B cell (primary cell): Measurements from ENCODE around the gene LASP1. TPM values are rescaled to one million over a fixed set of nuclear protein-coding genes. Genes with fewer than 3 reads are reported as not detected.

Source experiments
- ATAC-seq: fragments of 200-7000 bp; cut with Tn5 transposase; one replicate; pipeline ENCODE4 v1.10.0; 2021; ENCODE audit warnings: low read depth, mild to moderate bottlenecking, moderate number of reproducible peaks, moderate library complexity
- CTCF ChIA-PET: fragments of 350-600 bp; sonication (Branson Sonifier 250); formaldehyde crosslinking; loops from one replicate; lab custom pipeline; 2021; ENCODE audit warnings: antibody characterized with exemption, inconsistent platforms; lab: Charles Lee
- POLR2A ChIA-PET: fragments of 350-600 bp; sonication (Branson Sonifier 250); formaldehyde crosslinking; loops from one replicate; lab custom pipeline; 2021; ENCODE audit warnings: antibody characterized with exemption; lab: Charles Lee
- DNase-seq: peaks from one replicate; pipeline ENCODE4 v3.0.0; 2013
- H2AFZ ChIP-seq: 2 replicates; pipeline ENCODE4 v1.6.1; 2012; ENCODE audit warnings: mild to moderate bottlenecking, low read depth, low read length; ENCODE audit not compliant: insufficient read depth, poor library complexity, severe bottlenecking
- H3K27ac ChIP-seq, 2 donors: 1 replicate in 1 of 2; 2 replicates in 1 of 2; pipeline ENCODE4 v1.5.1; 2012 to 2013; ENCODE audit warnings: low read length in 2 of 2, mild to moderate bottlenecking in 2 of 2, moderate library complexity in 1 of 2
- H3K27me3 ChIP-seq, 4 experiments: fragments of 200-600 bp in 1 of 4; sonication (generic) in 1 of 4; replicated peaks in 1 of 4; 1 replicate in 2 of 4; 2 replicates in 2 of 4; pipeline versions ENCODE4 v1.6.1 to v1.7.0; 2013 to 2016; ENCODE audit warnings: low read length in 3 of 4, mild to moderate bottlenecking in 2 of 4, mixed read lengths in 1 of 4, moderate library complexity in 1 of 4; ENCODE audit not compliant: insufficient read depth in 4 of 4, control insufficient read depth in 3 of 4; ENCODE audit errors: control extremely low read depth in 1 of 4
- H3K36me3 ChIP-seq, 2 experiments: replicated peaks in 1 of 2; 1 replicate in 1 of 2; 2 replicates in 1 of 2; pipeline versions ENCODE4 v1.6.1 to v1.7.1; 2013; ENCODE audit warnings: low read length in 1 of 2; ENCODE audit not compliant: insufficient read depth in 2 of 2, control insufficient read depth in 1 of 2; ENCODE audit errors: control extremely low read depth in 1 of 2, extremely low read depth in 1 of 2
- H3K4me1 ChIP-seq, 2 donors: fragments of 200-600 bp in 1 of 2; sonication (generic) in 1 of 2; 1 replicate in 1 of 2; 2 replicates in 1 of 2; pipeline versions ENCODE4 v1.5.1 to v1.6.1; 2013 to 2017; ENCODE audit warnings: low read length in 2 of 2; ENCODE audit not compliant: control insufficient read depth in 2 of 2, insufficient read depth in 2 of 2
- H3K4me2 ChIP-seq: replicated peaks from 2 replicates; pipeline ENCODE3; 2012; ENCODE audit warnings: mild to moderate bottlenecking, low read depth, low read length; ENCODE audit not compliant: poor library complexity, severe bottlenecking
- H3K4me3 ChIP-seq, 5 experiments: fragments of 200-600 bp in 1 of 5; sonication (generic) in 1 of 5; 1 replicate in 3 of 5; 2 replicates in 2 of 5; pipeline versions ENCODE4 v1.5.1 to v1.7.0; 2011 to 2016; ENCODE audit warnings: low read length in 4 of 5, mild to moderate bottlenecking in 4 of 5, low read depth in 2 of 5, control low read depth in 1 of 5, moderate library complexity in 1 of 5; ENCODE audit not compliant: insufficient read depth in 1 of 5; ENCODE audit errors: control extremely low read depth in 1 of 5, extremely low read depth in 1 of 5
- H3K79me2 ChIP-seq: fragments of 200-600 bp; sonication (generic); one replicate; pipeline ENCODE4 v1.6.0; 2016; ENCODE audit warnings: low read length; ENCODE audit not compliant: control insufficient read depth, insufficient read depth
- H3K9ac ChIP-seq: fragments of 200-600 bp; sonication (generic); 2 replicates; pipeline ENCODE4 v1.6.1; 2017; ENCODE audit warnings: mild to moderate bottlenecking, low read length, moderate library complexity
- H3K9me3 ChIP-seq, 3 donors: one replicate each; pipeline versions ENCODE4 v1.6.1 to v1.7.1; 2013; ENCODE audit warnings: low read length in 2 of 3; ENCODE audit not compliant: control insufficient read depth in 2 of 3, insufficient read depth in 1 of 3; ENCODE audit errors: control extremely low read depth in 1 of 3
- H4K20me1 ChIP-seq: 2 replicates; pipeline ENCODE4 v1.6.0; 2012; ENCODE audit warnings: mild to moderate bottlenecking, low read length; ENCODE audit not compliant: insufficient read depth, control insufficient read depth, poor library complexity, severe bottlenecking
- H3K27ac Mint-ChIP-seq: one replicate; pipeline ENCODE4 v1.8.0; 2021; ENCODE audit warnings: mixed read lengths
- H3K27me3 Mint-ChIP-seq: one replicate; pipeline ENCODE4 v1.8.0; 2021; ENCODE audit warnings: mixed read lengths
- H3K4me1 Mint-ChIP-seq: one replicate; pipeline ENCODE4 v1.8.0; 2021; ENCODE audit warnings: mixed read lengths
- H3K4me3 Mint-ChIP-seq: one replicate; pipeline ENCODE4 v1.8.0; 2021; ENCODE audit warnings: mixed read lengths
- H3K9me3 Mint-ChIP-seq: one replicate; pipeline ENCODE4 v1.8.0; 2022; ENCODE audit warnings: mixed read lengths; ENCODE audit not compliant: insufficient read depth
- CTCF ChIP-seq: fragments of 200-600 bp; IDR thresholded peaks from one replicate; pipeline ENCODE4 v1.8.0; 2022; ENCODE audit warnings: antibody characterized with exemption, mild to moderate bottlenecking
- EZH2 ChIP-seq: IDR thresholded peaks from 2 replicates; pipeline ENCODE4 v1.6.1; 2012; ENCODE audit warnings: borderline replicate concordance, low read depth, mild to moderate bottlenecking, moderate library complexity, low read length; ENCODE audit not compliant: insufficient read depth, poor library complexity, severe bottlenecking
- WGBS: methylation state at CpG from one replicate; pipeline ENCODE4 v1.1.5; 2013; ENCODE audit warnings: missing lambda C conversion rate; ENCODE audit not compliant: insufficient coverage; 5-methylcytosine and 5-hydroxymethylcytosine counted together
- intact Hi-C: fragments of 100-400 bp; cut with micrococcal nuclease; formaldehyde crosslinking; loops from one replicate; pipeline ENCODE4 v1.10.0; 2022
- polyA plus RNA-seq: library from polyadenylated mRNA; depleted of rRNA; stranded (reverse); fragments of >200 nt; gene quantifications from 2 replicates; pipeline ENCODE4 v1.2.3, GENCODE V29; 2012
- total RNA-seq, 2 donors: library from RNA; stranded (reverse); fragments of 120-200 nt in 1 of 2; gene quantifications; 1 replicate in 1 of 2; 2 replicates in 1 of 2; pipeline versions ENCODE4 v1.2.3 to v1.2.4, GENCODE V29; 2013 to 2022

Gene LASP1
- total and polyA plus RNA-seq, 2 donors (not counting 1 experiment from before 2014, with no cell fraction given): 51.6 to 125 TPM

GRCh38 chr17:38881600-38882191 is 11.8 kb downstream of the LASP1 start:
- Histone ChIP-seq H2AFZ (no peak overlapping the region), H3K79me2 (peaks cover 100% of the 10 kb centered on the region), H3K9me3 (no peaks in the 10 kb centered on the region), H3K4me2 (peak overlapping the region; percentile 20), H3K4me3 (no peak overlapping the region), H3K36me3 (peaks cover 0 to 69% of the 10 kb centered on the region in 2 experiments), H3K27ac (peak overlapping the region; percentile 13 to 31), H3K9ac (no peak overlapping the region), H3K27me3 (no peaks in the 10 kb centered on the region), H4K20me1 (peaks cover 99% of the 10 kb centered on the region), H3K4me1 (peaks cover 54 to 77% of the 10 kb centered on the region in 2 donors)
- no peak overlapping the region for H3K4me3 Mint-ChIP-seq
- CTCF ChIA-PET: interaction anchor here (0.6 to 1.1 kb wide), 2 partner anchors 45 to 293 kb away, joined by 3 read pairs; no protein-coding TSS in a partner anchor
- peaks cover 78% of the 10 kb centered on the region for H3K4me1 Mint-ChIP-seq
- POLR2A ChIA-PET: no interaction called here
- WGBS: 51% methylated on average over 8 of the region's 8 CpGs
- H3K27ac Mint-ChIP-seq: peak overlapping the region; percentile 53
- ATAC-seq (no peak), DNase-seq (no peak)
- intact Hi-C loops: no loop called here
- no peaks in the 10 kb centered on the region for H3K9me3 Mint-ChIP-seq
- H3K27me3 Mint-ChIP-seq: no peaks in the 10 kb centered on the region
- TF ChIP-seq CTCF (no peak), EZH2 (no peak)

- DNase-seq (no peak), ATAC-seq (no peak)
- Mint-ChIP-seq H3K4me1 (peaks cover 70% of the 10 kb centered on the region), H3K27ac (peak overlapping the region; percentile 32), H3K4me3 (no peak overlapping the region), H3K27me3 (no peaks in the 10 kb centered on the region), H3K9me3 (no peaks in the 10 kb centered on the region)
- Histone ChIP-seq H3K27ac (peak overlapping the region in 1 of 2 donors; percentile 69), H3K4me1 (peaks cover 43 to 66% of the 10 kb centered on the region in 2 donors), H3K4me3 (no peak overlapping the region), H3K9ac (no peak overlapping the region), H4K20me1 (peaks cover 99% of the 10 kb centered on the region), H3K27me3 (no peaks in the 10 kb centered on the region), H3K79me2 (peaks cover 100% of the 10 kb centered on the region), H3K36me3 (peaks cover 0 to 70% of the 10 kb centered on the region in 2 experiments), H3K4me2 (no peak overlapping the region), H2AFZ (no peak overlapping the region), H3K9me3 (no peaks in the 10 kb centered on the region)
- no peak for TF ChIP-seq EZH2
- no peak for TF ChIP-seq CTCF
- CTCF ChIA-PET: no interaction called here
- 100% methylated on average over 2 of the region's 2 CpGs for WGBS
- intact Hi-C loops: no loop called here
- POLR2A ChIA-PET: no interaction called here
Observed at GRCh38 chr17:38882870-38883269, 13.0 kb downstream of the LASP1 start.
